GM23248 (cell line): ENCODE data around the gene GNG3. TPM values are rescaled to one million over a fixed set of nuclear protein-coding genes. Genes with fewer than 3 reads are reported as not detected.

ENCODE experiments used
- DNase-seq: peaks from one replicate; pipeline ENCODE4 v3.0.0-alpha.2; 2015
- H2AFZ ChIP-seq: fragments of 200-600 bp; sonication (generic); 2 replicates; pipeline ENCODE4 v1.6.1; 2016; ENCODE audit warnings: antibody characterized with exemption
- H3F3A ChIP-seq: fragments of 200-600 bp; sonication (generic); 2 replicates; pipeline ENCODE4 v1.6.1; 2016; ENCODE audit warnings: mild to moderate bottlenecking, antibody characterized with exemption, mixed run types; ENCODE audit not compliant: insufficient read depth
- H3K27ac ChIP-seq: fragments of 200-600 bp; sonication (generic); 2 replicates; pipeline ENCODE4 v1.5.1; 2016; ENCODE audit warnings: mild to moderate bottlenecking
- H3K27me3 ChIP-seq: fragments of 200-600 bp; sonication (generic); replicated peaks from 2 replicates; pipeline ENCODE4 v1.6.1; 2016; ENCODE audit warnings: mild to moderate bottlenecking; ENCODE audit not compliant: insufficient read depth
- H3K36me3 ChIP-seq: fragments of 200-600 bp; sonication (generic); 2 replicates; pipeline ENCODE4 v1.6.1; 2016; ENCODE audit warnings: low read depth, mild to moderate bottlenecking
- H3K4me1 ChIP-seq: fragments of 200-600 bp; sonication (generic); 2 replicates; pipeline ENCODE4 v1.6.1; 2016; ENCODE audit warnings: mild to moderate bottlenecking; ENCODE audit not compliant: insufficient read depth
- H3K4me2 ChIP-seq: fragments of 200-600 bp; sonication (generic); one replicate; pipeline ENCODE4 v1.6.1; 2016; ENCODE audit warnings: mild to moderate bottlenecking; ENCODE audit not compliant: unreplicated experiment
- H3K4me3 ChIP-seq: fragments of 200-600 bp; sonication (generic); 2 replicates; pipeline ENCODE4 v1.5.1; 2016; ENCODE audit warnings: mild to moderate bottlenecking
- H3K79me2 ChIP-seq: fragments of 200-600 bp; sonication (generic); 2 replicates; pipeline ENCODE4 v1.6.1; 2016; ENCODE audit warnings: mild to moderate bottlenecking; ENCODE audit not compliant: insufficient read depth
- H3K9ac ChIP-seq: fragments of 200-600 bp; sonication (generic); 2 replicates; pipeline ENCODE4 v1.6.1; 2016; ENCODE audit warnings: mild to moderate bottlenecking
- H3K9me2 ChIP-seq: fragments of 200-600 bp; sonication (generic); 2 replicates; pipeline ENCODE4 v1.6.1; 2016; ENCODE audit warnings: mixed run types, mild to moderate bottlenecking, moderate library complexity; ENCODE audit not compliant: insufficient read depth
- H3K9me3 ChIP-seq: fragments of 200-600 bp; sonication (generic); one replicate; pipeline ENCODE4 v1.6.1; 2017; ENCODE audit warnings: low read depth
- H4K20me1 ChIP-seq: fragments of 200-600 bp; sonication (generic); 2 replicates; pipeline ENCODE4 v1.6.0; 2016; ENCODE audit not compliant: insufficient read depth
- EZH2 ChIP-seq: fragments of 200-600 bp; sonication (generic); IDR thresholded peaks from 2 replicates; pipeline ENCODE4 v1.6.1; 2018; ENCODE audit warnings: antibody characterized with exemption, mild to moderate bottlenecking; ENCODE audit not compliant: insufficient read depth, poor library complexity, severe bottlenecking
- EZH2phosphoT487 ChIP-seq: fragments of 200-600 bp; sonication (generic); IDR thresholded peaks from 2 replicates; pipeline ENCODE4 v1.6.1; 2018; ENCODE audit warnings: antibody characterized with exemption, moderate library complexity, mild to moderate bottlenecking, low read depth; ENCODE audit not compliant: insufficient read depth
- WGBS, 2 experiments: methylation state at CpG; one replicate each; pipeline ENCODE4 v1.1.6; 2015 to 2017; ENCODE audit warnings: low lambda C conversion rate in 2 of 2, low coverage in 1 of 2; ENCODE audit errors: missing lambda C conversion rate in 2 of 2; 5-methylcytosine and 5-hydroxymethylcytosine counted together
- in situ Hi-C: fragments of 300-500 bp; cut with MboI; formaldehyde crosslinking; loops from 2 replicates; pipeline ENCODE4 v1.15.0; 2020
- polyA plus RNA-seq: library from polyadenylated mRNA; unstranded; fragments of >200 nt; fragmentation: Nextera tagmentation; extraction: Ambion mirVana; gene quantifications from 2 replicates; pipeline ENCODE4 v1.2.1, GENCODE V29; 2016
- total RNA-seq: library from RNA; depleted of rRNA; stranded (reverse); fragments of >200 nt; shearing (Covaris generic); gene quantifications from 2 replicates; pipeline ENCODE4 v1.2.3, GENCODE V29; 2014

The GNG3 gene
- total and polyA plus RNA-seq, 2 experiments from 2014 or later: 0.29 TPM; not detected in 1

- TF ChIP-seq EZH2 (no peak), EZH2phosphoT487 (no peak)
- H4K20me1 ChIP-seq: no peaks in the 10 kb centered on the region
Measured at GRCh38 chr11:62708793-62709192, 1.3 kb downstream of the GNG3 start.

GRCh38 chr11:62709247-62710000 lies 1.9 kb downstream of the GNG3 start:
- peak overlapping the region; percentile 85 for H3K4me3 ChIP-seq
- in situ Hi-C loops: no loop called here
- H3K9me2 ChIP-seq: no peaks in the 10 kb centered on the region
- H4K20me1 ChIP-seq: no peaks in the 10 kb centered on the region
- peak overlapping the region; percentile 94 for H3K27ac ChIP-seq
- H3F3A ChIP-seq: peaks cover 54% of the 10 kb centered on the region
- no peaks in the 10 kb centered on the region for H3K27me3 ChIP-seq
- H2AFZ ChIP-seq: peak overlapping the region; percentile 85
- peaks cover 24% of the 10 kb centered on the region for H3K79me2 ChIP-seq
- H3K4me1 ChIP-seq: peaks cover 21% of the 10 kb centered on the region
- peak; percentile 99 for DNase-seq
- 2% methylated on average over 47 of the region's 47 CpGs for WGBS, 2 experiments
- peak overlapping the region; percentile 96 for H3K4me2 ChIP-seq
- no peaks in the 10 kb centered on the region for H3K9me3 ChIP-seq
- TF ChIP-seq EZH2phosphoT487: no peak
- TF ChIP-seq EZH2: no peak
- peak overlapping the region; percentile 90 for H3K9ac ChIP-seq
- peaks cover 27% of the 10 kb centered on the region; the same call in 1 of the 2 replicates for H3K36me3 ChIP-seq

More at GRCh38 chr11:62708793-62709192, 1.3 kb downstream of the GNG3 start:
- Histone ChIP-seq H2AFZ (peak overlapping the region; percentile 85), H3K79me2 (peaks cover 26% of the 10 kb centered on the region), H3K9ac (peak overlapping the region; percentile 90), H3K36me3 (peaks cover 27% of the 10 kb centered on the region; the same call in 1 of the 2 replicates), H3F3A (peaks cover 50% of the 10 kb centered on the region), H3K27me3 (no peaks in the 10 kb centered on the region), H3K9me2 (no peaks in the 10 kb centered on the region), H3K9me3 (no peaks in the 10 kb centered on the region), H3K4me3 (peak overlapping the region; percentile 85), H3K4me2 (peak overlapping the region; percentile 96), H3K4me1 (peaks cover 21% of the 10 kb centered on the region), H3K27ac (peak overlapping the region; percentile 94)
- in situ Hi-C loops: no loop called here
- whole genome bisulfite sequencing, 2 experiments: 6 to 9% methylated on average over 7 of the region's 7 CpGs
- no peak for DNase-seq

GRCh38 chr11:62710001-62710345 lies 2.5 kb downstream of the GNG3 start:
- peaks cover 24% of the 10 kb centered on the region for H3K79me2 ChIP-seq
- peaks cover 21% of the 10 kb centered on the region for H3K4me1 ChIP-seq
- no peaks in the 10 kb centered on the region for H3K27me3 ChIP-seq
- 49 to 55% methylated on average over 7 of the region's 7 CpGs for WGBS, 2 experiments
- H2AFZ ChIP-seq: peak overlapping the region; percentile 85
- no peaks in the 10 kb centered on the region for H3K9me3 ChIP-seq
- peak; percentile 77 for DNase-seq
- no peaks in the 10 kb centered on the region for H4K20me1 ChIP-seq
- no peaks in the 10 kb centered on the region for H3K9me2 ChIP-seq
- in situ Hi-C loops: no loop called here
- H3K4me2 ChIP-seq: peak overlapping the region; percentile 96
- peaks cover 54% of the 10 kb centered on the region for H3F3A ChIP-seq
- peaks cover 27% of the 10 kb centered on the region; the same call in 1 of the 2 replicates for H3K36me3 ChIP-seq
- H3K27ac ChIP-seq: peak overlapping the region; percentile 94
- H3K4me3 ChIP-seq: peak overlapping the region; percentile 85
- no peak for TF ChIP-seq EZH2
- no peak for TF ChIP-seq EZH2phosphoT487
- H3K9ac ChIP-seq: peak overlapping the region; percentile 90

- Histone ChIP-seq H3K27me3 (no peaks in the 10 kb centered on the region), H3F3A (peaks cover 65% of the 10 kb centered on the region), H3K79me2 (peaks cover 43% of the 10 kb centered on the region), H3K4me3 (no peak overlapping the region), H4K20me1 (no peaks in the 10 kb centered on the region), H3K9me2 (no peaks in the 10 kb centered on the region), H3K36me3 (peaks cover 50% of the 10 kb centered on the region), H3K4me1 (peaks cover 9% of the 10 kb centered on the region), H3K4me2 (no peak overlapping the region), H3K9me3 (no peaks in the 10 kb centered on the region), H3K9ac (no peak overlapping the region), H3K27ac (peak overlapping the region; percentile 18; the same call in 1 of the 2 replicates), H2AFZ (no peak overlapping the region)
- no peak for DNase-seq
- no peak for TF ChIP-seq EZH2phosphoT487
- TF ChIP-seq EZH2: no peak
- in situ Hi-C loops: no loop called here
- WGBS, 2 experiments: 75 to 77% methylated on average over 6 of the region's 6 CpGs
Measured at GRCh38 chr11:62712276-62712812, 4.9 kb downstream of the GNG3 start.
